DMS153 (cell line): ENCODE data around the gene ZNF579.

Experiments
- DNase-seq: peaks from one replicate; lab custom pipeline; 2025; lab: John Stamatoyannopoulos, UW

The ZNF579 gene

DNA sequence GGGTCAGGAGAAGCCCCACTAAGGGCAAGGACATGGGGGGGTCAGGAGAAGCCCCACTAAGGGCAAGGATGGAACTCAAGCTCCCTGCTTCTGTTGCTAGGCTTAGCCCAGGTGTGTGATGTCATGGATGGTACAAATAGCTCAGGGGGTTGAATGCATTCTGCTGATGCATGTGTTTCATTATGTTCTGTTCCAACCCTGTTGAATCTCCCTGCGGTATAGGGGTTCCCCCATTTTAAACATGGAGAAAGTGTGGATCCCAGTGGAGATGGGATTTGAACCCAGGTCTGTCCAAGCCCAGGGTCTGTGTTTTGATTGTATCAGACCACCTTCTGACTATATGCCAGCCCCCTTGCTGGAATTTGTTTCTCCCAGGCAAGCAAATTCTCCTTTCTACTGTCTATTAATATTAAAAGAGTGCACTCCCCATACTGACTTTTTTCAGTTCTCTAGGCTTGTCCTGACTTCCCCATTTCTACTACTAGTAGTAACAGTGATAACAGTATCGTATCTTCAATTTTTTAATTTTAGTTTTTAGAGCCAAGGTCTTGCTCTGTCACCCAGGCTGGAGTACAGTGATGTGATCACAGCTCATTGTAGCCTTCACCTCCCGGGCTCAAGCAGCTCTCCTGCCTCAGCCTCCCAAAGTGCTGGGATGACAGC lies 31.5 kb upstream of the ZNF579 start:
- no peak for DNase-seq

DNA sequence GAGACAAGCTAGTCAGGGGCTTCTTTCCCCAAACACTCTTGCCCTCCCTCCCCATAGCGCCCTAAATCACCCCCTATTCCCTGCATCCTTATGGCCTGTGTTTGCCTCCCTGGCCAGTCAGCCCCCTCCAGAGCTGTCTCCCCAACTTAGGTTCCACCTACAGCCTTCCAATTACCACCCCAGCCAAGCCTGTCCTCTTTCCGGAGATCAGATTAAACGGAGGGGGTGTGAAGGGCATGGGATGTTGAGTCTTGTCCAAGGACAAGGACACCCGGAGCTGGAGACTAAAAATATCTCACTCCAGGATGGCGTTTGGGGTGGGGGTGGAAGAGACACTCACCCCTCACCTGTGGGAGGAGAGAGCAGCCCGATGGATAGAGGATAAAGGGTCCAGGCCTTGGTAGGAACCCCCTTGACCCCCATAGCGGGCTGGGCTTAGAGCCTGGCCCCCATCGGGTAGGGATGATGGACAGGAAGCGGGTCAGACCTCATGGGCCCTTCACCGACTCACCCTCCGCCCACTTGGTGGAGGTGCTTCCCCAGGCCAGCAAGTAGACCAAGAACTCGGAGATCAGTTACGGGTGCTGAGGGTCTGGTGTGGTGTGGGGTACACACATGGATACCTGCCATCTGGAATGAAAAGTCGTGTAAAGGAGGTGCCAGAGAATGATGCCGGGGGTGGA lies 30.8 kb upstream of the ZNF579 start:
- no peak for DNase-seq

DNA sequence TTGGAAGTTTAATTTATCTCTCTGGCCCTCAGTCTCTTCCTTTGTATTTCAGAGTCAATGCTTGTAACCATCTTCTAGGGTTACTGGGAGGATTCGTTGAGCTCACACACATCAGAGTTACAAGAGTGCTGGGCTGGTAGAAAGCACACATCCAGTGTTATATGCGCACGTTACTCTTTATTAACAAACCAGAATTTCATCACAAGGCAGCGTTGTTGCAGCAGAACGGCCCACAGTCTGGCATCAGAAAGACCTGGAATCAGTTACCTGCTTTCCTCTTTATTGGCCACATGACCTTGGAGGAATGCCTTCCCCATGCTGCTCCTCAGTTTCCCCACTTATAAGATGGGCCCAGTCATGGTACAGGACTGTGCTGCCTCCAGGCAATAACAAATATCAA lies 28.7 kb upstream of the ZNF579 start:
- no peak for DNase-seq

DNA sequence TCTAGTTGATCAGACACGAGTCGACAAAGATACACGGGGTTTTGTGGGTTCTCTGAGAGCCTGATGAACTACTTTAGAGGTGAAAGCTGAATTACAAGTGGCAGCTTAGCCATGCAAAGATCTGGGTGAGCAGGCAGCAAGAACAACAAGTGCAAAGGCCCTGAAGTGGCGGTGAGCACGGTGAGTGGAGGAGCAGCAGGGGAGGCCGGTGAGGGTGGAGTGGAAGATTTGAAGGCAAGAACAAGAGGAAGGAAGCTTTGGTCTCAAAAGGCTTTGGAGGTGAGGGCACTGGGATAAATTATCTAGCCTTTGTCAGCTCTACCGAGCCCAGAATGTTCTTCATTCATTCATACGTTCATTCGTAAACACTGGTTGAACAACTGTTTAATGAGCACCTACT lies 26.2 kb upstream of the ZNF579 start:
- DNase-seq, result no peak

DNA sequence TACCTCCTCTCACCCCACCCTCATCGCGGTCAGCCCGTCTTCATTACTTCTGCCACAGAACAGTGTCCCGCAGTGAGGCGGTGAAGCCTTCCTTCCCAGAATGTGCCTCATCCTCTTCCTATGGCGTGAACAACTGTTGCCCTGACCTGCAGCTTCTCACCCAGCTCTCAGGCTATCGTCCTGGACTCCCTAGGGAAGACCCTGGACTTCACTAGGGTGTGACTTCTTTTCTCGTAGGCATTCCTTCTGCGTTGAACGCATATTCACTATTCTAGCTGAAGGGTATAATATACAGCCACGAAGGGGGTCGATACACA lies 25.8 kb upstream of the ZNF579 start:
- no peak for DNase-seq

DNA sequence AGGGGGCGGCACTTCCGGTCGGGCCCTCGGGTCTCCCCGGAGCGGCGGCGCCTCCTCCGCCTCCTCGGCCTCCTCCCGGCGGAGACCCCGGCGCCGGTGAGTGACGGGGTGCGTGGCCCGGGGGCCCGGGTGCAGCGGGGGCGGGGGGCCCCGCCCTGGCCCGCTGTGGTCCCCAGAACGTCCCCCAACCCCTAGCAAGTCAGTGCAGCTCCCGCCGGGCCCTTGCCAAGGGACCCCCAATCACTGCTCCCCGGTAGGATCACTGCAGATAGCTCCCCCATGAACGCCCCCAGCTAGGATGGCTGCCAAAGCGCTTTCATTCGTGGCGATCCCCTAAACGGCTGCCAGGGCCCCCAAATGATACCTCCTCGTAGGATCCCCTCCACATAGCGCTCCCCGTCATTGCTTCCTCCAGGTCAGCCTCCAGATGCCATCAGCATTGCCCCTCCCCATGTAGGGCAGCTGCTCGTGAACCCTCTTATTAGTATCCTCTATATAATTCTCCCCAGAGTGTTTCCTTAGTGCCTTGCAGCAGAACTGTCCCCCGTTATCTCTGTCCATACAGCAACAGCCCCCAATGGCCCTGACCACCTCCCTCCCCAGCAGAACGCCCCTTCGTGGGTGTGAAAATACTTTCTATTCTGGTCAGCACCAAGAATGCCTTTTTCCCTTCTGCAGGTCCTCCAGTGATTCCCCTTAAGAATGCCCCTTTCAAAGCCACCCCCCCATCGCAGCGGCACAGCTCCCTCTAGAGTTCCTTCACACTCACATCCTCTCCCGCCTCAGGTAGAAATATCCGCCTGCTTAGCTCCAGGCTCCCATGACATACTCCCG lies 25.2 kb upstream of the ZNF579 start, which contains the start of gene ZNF865:
Gene ZNF865 (plus strand): TSS at position 11 of the 834 bp plus-strand sequence. CDS start 7,972 bp downstream, outside the sequence.
- DNase-seq, result peak; percentile 50

DNA sequence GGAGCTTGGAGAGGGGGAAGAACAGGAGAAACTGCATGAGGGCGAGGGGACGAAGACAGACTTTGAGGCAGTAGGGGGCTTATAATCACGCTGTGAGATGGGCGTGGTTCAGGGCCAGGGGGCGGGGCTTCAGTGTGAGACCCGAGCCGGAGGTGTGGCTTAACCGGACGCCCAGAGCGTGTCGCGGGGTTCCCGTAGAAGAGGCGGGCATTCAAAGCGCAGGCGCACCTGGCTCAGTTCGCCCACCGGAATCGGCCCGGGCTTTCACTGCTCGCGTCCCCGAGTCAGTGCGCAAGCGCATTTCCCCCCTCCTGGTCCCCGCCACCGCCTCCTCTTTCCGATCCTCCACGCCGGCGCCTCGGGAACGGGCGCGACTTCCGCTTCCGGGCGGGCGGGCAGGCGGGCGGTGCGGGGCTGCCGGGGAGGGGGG lies 24.6 kb upstream of the ZNF579 start:
- DNase-seq, result peak; percentile 95

DNA sequence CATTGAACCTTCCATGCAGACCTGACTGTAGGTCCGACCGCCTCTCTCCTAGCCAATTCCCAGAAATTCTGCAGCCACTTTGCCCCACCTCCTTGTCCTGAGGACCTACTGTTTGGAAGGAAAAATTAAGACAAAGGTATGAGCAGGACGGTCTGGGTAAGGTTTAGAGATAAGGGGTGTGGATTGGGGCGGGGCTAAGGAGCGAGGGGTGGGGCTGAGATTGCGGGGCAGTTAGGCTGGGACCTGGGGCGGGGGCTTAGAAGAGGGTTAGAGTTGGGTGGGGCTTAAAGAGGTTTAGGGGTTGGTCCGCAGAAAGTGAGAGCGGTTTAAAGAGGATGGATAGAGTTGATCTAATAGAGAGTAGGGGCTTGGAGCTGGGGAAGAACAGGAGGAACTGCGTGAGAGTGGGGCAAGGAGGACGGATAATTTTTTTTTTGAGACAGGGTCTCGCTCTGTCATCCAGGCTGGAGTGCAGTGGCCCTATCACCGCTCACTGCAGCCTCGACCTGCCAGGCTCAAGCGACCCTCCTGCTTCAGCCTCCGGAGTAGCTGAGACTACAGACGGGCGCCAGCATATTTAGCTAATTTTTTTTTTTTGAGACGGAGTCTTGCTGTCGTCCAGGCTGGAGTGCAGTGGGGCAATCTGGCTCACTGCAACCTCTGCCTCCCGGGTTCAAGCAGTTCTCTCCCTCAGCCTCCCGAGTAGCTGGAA lies 23.1 kb upstream of the ZNF579 start:
- DNase-seq, result no peak

DNA sequence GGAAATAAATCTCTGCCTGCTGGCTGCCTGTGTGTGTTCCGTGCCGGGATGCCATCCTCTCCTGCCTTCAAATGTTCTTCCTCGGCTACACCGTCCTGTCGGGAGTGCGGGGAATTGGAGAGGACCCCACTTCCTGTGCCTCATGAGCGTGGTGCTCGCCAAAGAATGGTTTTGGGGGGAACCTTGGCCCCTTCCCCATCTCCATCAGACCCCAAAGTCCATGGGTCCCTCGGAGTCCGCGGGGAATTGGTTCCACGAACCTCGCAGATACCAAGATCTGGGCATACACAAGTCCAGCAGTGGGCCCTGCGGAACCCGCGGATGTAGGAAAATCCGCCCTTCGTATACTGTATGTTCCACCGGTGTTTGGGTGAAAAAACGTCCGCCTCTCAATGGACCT lies 22.5 kb upstream of the ZNF579 start:
- DNase-seq, result no peak

DNA sequence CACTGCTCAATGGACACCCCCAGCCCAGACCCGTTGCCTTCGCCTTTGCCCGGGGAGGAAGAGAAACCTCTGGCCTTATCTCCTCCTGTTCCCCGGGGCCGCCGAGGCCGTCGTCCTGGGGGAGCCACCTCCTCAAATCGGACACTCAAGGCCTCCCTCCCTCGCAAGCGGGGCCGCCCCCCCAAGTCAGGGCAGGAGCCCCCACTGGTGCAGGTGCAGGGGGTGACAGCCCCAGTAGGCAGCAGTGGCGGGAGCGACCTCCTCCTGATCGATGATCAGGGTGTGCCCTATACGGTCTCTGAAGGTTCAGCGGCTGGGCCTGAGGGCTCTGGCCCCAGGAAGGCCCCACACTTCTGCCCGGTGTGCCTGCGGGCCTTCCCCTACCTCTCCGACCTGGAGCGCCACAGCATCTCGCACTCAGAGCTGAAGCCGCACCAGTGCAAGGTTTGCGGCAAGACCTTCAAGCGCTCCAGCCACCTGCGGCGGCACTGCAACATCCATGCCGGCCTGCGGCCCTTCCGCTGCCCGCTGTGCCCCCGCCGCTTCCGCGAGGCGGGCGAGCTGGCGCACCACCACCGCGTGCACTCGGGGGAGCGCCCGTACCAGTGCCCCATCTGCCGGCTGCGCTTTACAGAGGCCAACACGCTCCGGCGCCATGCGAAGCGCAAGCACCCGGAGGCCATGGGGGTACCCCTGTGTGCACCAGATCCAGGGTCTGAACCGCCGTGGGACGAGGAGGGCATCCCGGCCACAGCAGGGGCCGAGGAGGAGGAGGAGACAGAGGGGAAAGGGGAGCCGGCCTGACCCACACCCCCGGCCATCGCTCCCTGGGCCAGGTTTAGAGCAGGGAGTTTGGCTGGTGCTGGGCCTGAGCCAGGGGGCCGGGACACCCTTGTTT lies 21.7 kb upstream of the ZNF579 start:
- no peak for DNase-seq

DNA sequence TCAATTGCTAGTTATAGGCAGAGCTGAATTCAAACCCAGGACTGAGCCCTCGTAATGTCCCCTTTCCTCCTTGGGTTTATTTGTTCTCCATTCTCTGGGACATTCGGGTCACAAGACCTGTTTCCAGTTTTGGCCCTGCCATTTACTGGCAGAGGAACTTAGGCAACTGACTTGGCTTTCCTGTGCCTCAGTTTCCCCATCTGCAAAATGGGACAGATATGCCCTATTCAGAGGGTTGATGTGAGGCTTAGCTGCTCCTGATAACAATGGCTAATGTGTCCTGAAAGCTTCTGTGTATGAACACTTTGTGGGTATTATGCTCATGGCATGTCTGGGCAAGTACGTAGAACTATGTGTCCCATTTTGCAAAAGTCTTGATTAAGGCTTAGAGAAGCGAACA lies 20.4 kb upstream of the ZNF579 start:
- DNase-seq, result no peak

DNA sequence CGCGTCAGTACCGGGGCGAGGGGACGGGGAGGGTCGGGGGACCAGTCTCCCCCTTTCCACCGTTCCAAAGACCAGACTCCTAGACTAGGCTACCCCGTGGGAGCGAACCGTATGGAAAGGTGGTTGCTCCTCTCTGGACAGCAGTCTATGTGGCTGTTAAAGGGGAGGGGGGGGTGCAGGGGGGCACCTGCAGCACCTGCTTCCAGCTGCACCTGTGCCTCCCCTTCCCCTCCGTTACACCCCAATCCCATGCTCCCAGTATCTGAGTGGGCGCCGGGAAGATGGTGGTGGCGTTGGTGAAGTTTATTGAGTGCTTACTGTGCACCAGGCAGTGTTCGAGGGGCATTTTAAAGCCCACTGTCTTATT lies 20.0 kb upstream of the ZNF579 start:
- DNase-seq, result no peak

DNA sequence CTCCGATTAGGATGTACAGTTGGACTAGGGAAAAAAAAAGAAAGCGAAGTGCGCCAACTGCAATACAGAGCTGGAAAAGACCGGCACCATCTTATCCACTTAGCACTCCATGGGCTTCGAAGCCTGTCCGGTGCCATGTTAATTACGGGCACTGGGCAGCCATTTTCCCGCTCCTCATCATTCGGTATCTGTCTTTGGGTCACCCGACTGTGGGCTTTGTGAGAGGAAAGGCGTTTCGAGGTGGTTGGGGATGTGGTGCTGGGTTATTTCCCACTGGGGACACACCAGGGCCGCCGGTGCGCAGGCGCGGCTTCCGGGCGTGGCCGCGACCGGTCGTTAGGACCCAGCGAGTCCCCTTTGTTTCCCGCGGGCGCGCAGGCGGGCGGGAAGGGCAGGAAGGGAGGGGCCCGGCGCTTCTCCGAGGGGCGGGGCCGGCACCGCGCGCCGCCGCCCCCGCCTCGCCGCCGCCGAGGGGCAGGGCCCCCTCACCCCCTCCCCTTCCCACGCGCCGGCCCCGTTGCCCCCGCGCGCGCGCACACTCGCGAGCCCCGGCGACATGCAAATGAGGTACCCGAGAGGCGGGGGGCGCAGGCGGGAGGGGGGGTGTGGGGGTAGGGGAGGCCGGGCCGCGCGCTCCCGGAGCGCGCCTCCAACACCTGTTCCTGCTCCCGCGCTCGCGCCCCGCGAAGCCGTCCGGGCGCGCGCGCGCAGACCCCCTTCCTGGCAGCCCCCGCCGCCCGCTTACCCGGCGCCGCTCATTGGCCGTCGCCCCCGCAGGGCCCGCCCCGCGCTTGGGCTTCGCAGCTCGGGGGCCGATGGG lies 19.4 kb upstream of the ZNF579 start, which contains the start of gene ZNF524:
Gene ZNF524 (plus strand): TSS at position 447 of the 820 bp plus-strand sequence. CDS start 1,825 bp downstream, outside the sequence.
- peak; percentile 86 for DNase-seq

DNA sequence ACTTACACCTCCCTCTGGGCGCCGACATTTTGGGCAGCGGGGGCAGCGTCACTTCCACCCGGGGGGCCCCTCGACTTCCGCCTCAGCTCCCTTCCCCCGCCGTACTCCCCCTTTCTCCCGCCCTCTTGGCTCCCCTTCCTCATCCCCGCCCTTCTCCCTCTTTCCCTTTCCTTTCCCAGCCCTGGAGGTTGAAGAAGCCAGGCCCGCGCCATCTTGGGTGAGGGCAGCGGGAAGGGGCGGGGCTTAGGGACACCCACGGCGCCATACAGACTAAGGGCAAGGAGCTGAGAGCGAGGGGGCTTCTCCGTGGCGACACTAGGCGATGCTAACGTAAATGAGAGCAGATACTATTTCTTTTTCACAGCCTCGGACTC lies 18.8 kb upstream of the ZNF579 start, which contains the start of gene FIZ1:
Gene FIZ1 (minus strand): TSS at position 50 of the 374 bp plus-strand sequence. CDS start 1,652 bp downstream, outside the sequence.
- DNase-seq, result peak; percentile 98

DNA sequence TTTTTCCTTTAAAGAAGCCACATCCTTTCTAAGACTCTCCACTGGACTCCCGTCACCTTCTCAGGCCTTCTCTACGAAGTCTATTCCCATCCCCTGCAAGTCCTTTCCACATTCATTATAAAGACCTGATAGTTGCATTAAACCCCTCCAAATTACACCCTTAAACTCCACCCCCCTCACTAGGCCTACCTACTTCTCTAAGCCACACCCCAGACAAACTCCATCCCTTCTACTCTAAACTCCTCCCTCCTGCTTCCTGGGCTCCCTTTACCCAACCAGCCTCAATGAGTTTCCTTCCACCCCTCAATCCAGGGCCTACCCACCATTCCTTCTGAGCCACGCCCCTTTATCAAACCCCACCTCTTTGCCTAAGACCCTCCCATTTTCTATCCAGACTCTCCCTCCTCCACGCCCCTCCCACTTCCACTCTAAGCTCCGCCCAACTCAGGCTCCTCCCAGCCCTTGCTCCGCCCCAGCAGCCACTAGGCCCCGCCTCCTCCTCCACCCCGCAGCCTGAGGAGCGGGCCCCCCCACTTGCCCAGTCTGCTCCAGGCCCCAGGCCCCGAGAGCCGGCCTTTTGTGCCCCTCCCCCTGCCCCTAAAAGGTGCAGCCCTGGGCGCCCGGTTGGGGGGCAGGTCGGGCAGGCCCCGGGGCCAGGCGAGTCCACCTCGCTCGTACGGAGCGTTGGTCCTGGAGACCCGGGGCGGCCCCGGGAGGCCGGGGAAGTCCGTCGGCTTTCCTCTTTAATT lies 18.2 kb upstream of the ZNF579 start:
- peak; percentile 91 for DNase-seq

DNA sequence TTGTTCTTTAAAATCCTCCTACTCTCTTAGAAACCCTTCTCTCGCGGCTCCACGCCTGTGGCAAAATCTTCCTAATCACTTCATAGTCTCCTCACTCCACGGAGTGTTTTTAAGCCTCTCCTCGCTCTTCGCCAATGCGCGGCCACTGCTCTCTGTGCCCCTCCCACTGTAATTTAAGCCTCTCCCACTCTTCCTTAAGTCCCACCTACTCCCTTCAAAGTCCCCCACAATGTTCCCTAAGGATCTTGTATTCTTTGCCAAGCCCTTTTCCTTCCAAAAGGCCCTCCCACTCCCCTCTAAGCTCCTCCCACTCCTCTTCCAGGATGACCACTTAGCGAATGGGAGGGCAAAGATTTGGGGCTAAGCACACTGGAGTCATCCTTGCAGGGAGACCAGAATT lies 17.4 kb upstream of the ZNF579 start:
- no peak for DNase-seq

DNA sequence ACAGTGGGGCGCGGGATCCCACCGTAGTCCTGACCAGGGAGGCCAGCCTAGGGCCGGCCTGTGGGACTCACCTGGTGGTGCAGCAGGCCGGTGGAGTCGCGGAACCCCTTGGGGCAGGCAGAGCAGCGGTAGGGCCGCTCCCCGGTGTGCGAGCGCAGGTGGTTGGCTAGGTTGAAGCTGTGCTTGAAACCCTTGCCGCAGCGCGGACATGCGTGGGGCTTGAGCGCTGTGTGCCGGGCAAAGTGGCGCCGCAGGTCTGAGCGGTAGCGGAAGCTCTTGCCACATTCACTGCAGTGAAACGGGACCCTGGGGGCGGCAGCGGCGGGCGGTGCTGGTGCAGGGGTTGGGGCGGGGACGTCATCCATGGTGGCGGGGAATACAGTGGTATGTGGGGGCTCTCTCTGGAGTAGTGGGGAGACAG lies 16.9 kb upstream of the ZNF579 start:
- DNase-seq, result no peak

DNA sequence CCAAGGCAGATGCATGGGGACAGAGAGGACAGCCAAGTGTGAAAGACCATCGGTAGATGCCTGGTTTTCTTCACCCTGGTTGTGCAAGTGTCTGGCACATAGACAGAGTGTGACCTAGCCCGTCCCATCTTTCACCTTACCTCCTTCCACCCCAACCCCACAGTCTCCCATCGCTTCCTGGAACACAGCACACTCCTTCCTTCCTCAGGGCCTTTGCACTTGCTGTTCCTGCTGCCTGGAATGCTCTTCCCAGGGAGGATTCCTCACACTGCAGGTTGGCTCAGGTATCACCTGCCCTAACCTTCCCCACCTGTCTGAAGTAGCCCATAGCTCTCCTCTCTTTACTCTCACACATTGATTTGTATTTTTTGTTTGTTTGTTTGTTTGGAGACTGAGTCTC lies 15.7 kb upstream of the ZNF579 start:
- DNase-seq, result no peak

DNA sequence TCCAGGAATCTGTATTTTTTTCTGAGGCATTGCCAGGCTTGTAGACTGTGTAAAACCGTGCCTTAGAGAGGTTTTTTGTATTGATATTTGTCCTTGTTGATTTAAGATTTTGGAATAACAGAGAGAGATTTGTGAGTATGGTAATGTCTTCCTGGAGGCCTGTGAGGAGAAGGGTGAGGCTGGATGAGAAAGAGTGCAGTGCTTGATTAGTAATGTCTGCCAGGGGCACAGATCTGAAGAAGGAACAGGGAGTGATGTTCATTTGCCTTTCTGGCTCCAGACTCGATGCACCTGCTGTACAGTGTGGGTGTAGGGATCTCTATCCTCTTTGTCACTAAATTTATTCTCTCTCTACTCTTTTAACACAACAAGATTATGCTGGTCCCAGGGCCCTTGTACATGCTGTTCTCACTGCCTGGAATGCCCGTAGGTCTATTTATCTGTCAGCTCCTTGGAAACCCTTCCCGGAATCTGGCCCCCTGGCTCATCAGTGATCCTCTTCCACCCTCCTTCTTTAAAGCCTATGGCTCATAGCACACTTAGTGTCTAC lies 14.4 kb upstream of the ZNF579 start:
- no peak for DNase-seq
